DMS 273 (cell line): ENCODE results near the gene ZC3H6.
"Not testable (repeated sequence)": the region's sequence is repeated elsewhere in the genome, so short reads cannot be mapped to it uniquely, and the experiment has no call there.

Experiments used
- DNase-seq: peaks from one replicate; lab custom pipeline; 2025; ENCODE audit not compliant: unreplicated experiment; lab: John Stamatoyannopoulos, UW

Gene ZC3H6

GRCh38 chr2:112277596-112278220 lies 2.3 kb downstream of the ZC3H6 start:
- DNase-seq, result no peak

- not testable (repeated sequence) for DNase-seq
These were observed 6.7 kb downstream of the ZC3H6 start for GRCh38 chr2:112282066-112282465.

GRCh38 chr2:112283535-112283934 lies 8.1 kb downstream of the ZC3H6 start:
- DNase-seq, result not testable (repeated sequence)

GRCh38 chr2:112290088-112290487 lies 14.7 kb downstream of the ZC3H6 start:
- DNase-seq, result no peak

- no peak for DNase-seq
These were observed 15.3 kb downstream of the ZC3H6 start for GRCh38 chr2:112290648-112291047.

GRCh38 chr2:112293636-112294401 lies 18.4 kb downstream of the ZC3H6 start:
- no peak for DNase-seq

GRCh38 chr2:112295407-112296078 lies 20.1 kb downstream of the ZC3H6 start:
- DNase-seq, result no peak

- DNase-seq, result no peak
These were observed 21.0 kb downstream of the ZC3H6 start for GRCh38 chr2:112296407-112296806.

GRCh38 chr2:112301171-112301584 lies 25.8 kb downstream of the ZC3H6 start:
- no peak for DNase-seq

- no peak for DNase-seq
These were observed 26.6 kb downstream of the ZC3H6 start for GRCh38 chr2:112301973-112302372.

GRCh38 chr2:112304298-112304941 lies 29.0 kb downstream of the ZC3H6 start:
- no peak for DNase-seq

- no peak for DNase-seq
These were observed 29.7 kb downstream of the ZC3H6 start for GRCh38 chr2:112305132-112305531.

GRCh38 chr2:112310906-112311305 lies 35.5 kb downstream of the ZC3H6 start:
- no peak for DNase-seq

GRCh38 chr2:112311932-112312331 lies 36.5 kb downstream of the ZC3H6 start:
- no peak for DNase-seq

GRCh38 chr2:112312821-112313220 lies 37.4 kb downstream of the ZC3H6 start:
- DNase-seq, result no peak

GRCh38 chr2:112314856-112315255 lies 39.5 kb downstream of the ZC3H6 start:
- DNase-seq, result no peak

GRCh38 chr2:112317303-112318158 lies 42.1 kb downstream of the ZC3H6 start:
- DNase-seq, result no peak

- no peak for DNase-seq
These were observed 43.1 kb downstream of the ZC3H6 start for GRCh38 chr2:112318515-112318914.

GRCh38 chr2:112321375-112322320 lies 46.3 kb downstream of the ZC3H6 start:
- DNase-seq, result no peak

GRCh38 chr2:112322919-112323318 lies 47.5 kb downstream of the ZC3H6 start:
- DNase-seq, result no peak
